ENCODE measurements around the gene CHST8. TPM values are rescaled to one million over a fixed set of nuclear protein-coding genes. Genes with fewer than 3 reads are reported as not detected.

CHST8 gene
- not detected for total RNA-seq (2013)
- polyA plus RNA-seq = not detected
- not detected in 2 replicates for polyA minus RNA-seq
- 0 to 0.60 (median 0) reads per million in 11 experiments for total RNA-seq

GRCh38 chr19:33621811-33622504 is at the start of gene CHST8:
TSS of gene CHST8 (plus strand) at chr19:33621953. CDS start at chr19:33689262, 67,309 bp downstream.
- intact Hi-C loops (cut with micrococcal nuclease) = no loop called here
- H3K36me3 ChIP-seq (replicated peaks in 1 of 2; ENCODE audit: control insufficient read depth in 1 of 2, insufficient read depth in 2 of 2, low read length in 2 of 2) = no peaks in the 10 kb centered on the region
- H3K79me2 ChIP-seq (ENCODE audit: insufficient read depth, low read length) = no peaks in the 10 kb centered on the region
- Mint-ChIP-seq H3K9me3 (peaks cover 2 to 5% (median 3%) of the 10 kb centered on the region in 7 donors), H3K27me3 (ENCODE audit: low read depth in 3 of 3) (peaks cover 55 to 74% (median 58%) of the 10 kb centered on the region in 3 donors), H3K36me3 (no peaks in the 10 kb centered on the region), H3K4me3 (peak within 1 kb of the TSS in 1 of 2 donors; percentile 80), H3K27ac (no peak within 1 kb of the TSS), H3K4me1 (no peaks in the 10 kb centered on the region)
- no peaks in the 10 kb centered on the region for H3K9me3 ChIP-seq (replicated peaks in 1 of 2; ENCODE audit: control insufficient read depth in 1 of 2, insufficient read depth in 1 of 2, low read length in 2 of 2)
- no peaks in the 10 kb centered on the region for H4K20me1 ChIP-seq (ENCODE audit: insufficient read depth, low read length)
- peaks cover 19 to 58% of the 10 kb centered on the region in 2 donors for H3K27me3 ChIP-seq (ENCODE audit: control insufficient read depth in 2 of 2, insufficient read depth in 2 of 2, low read length in 2 of 2)
- no peak within 1 kb of the TSS for H3K4me3 ChIP-seq (replicated peaks in 1 of 3; ENCODE audit: low read depth in 2 of 3, low read length in 3 of 3)
- TF ChIP-seq CTCF (IDR thresholded peaks at IDR 0.05) = no peak
- H2AFZ ChIP-seq (ENCODE audit: insufficient read depth, low read depth, low read length, poor library complexity, severe bottlenecking) = no peak within 1 kb of the TSS
- H3K4me2 ChIP-seq (replicated peaks; ENCODE audit: extremely low read depth, low read length, poor library complexity, severe bottlenecking) = peak within 1 kb of the TSS; percentile 11
- no peaks in the 10 kb centered on the region for H3K4me1 ChIP-seq (ENCODE audit: control insufficient read depth in 1 of 2, insufficient read depth in 2 of 2, low read length in 2 of 2)
- H3K27ac ChIP-seq (ENCODE audit: low read depth in 1 of 2, low read length in 2 of 2) = no peak within 1 kb of the TSS
- H3K9ac ChIP-seq (ENCODE audit: insufficient read depth, low read length, poor library complexity, severe bottlenecking) = no peak within 1 kb of the TSS
- DNase-seq = no peak
- 1% methylated on average over 96 of the region's 96 CpGs for WGBS (ENCODE audit: insufficient coverage)

- Histone ChIP-seq H3K4me3 (replicated peaks in 1 of 3; ENCODE audit: low read depth in 2 of 3, low read length in 3 of 3) (no peak overlapping the region), H3K9ac (ENCODE audit: insufficient read depth, low read length, poor library complexity, severe bottlenecking) (no peak overlapping the region), H2AFZ (ENCODE audit: insufficient read depth, low read depth, low read length, poor library complexity, severe bottlenecking) (no peak overlapping the region), H3K4me1 (ENCODE audit: control insufficient read depth in 1 of 2, insufficient read depth in 2 of 2, low read length in 2 of 2) (no peaks in the 10 kb centered on the region), H4K20me1 (ENCODE audit: insufficient read depth, low read length) (no peaks in the 10 kb centered on the region), H3K36me3 (replicated peaks in 1 of 2; ENCODE audit: control insufficient read depth in 1 of 2, insufficient read depth in 2 of 2, low read length in 2 of 2) (no peaks in the 10 kb centered on the region), H3K9me3 (replicated peaks in 1 of 2; ENCODE audit: control insufficient read depth in 1 of 2, insufficient read depth in 1 of 2, low read length in 2 of 2) (peaks cover 13 to 14% of the 10 kb centered on the region in 2 donors), H3K4me2 (replicated peaks; ENCODE audit: extremely low read depth, low read length, poor library complexity, severe bottlenecking) (no peak overlapping the region), H3K27ac (ENCODE audit: low read depth in 1 of 2, low read length in 2 of 2) (no peak overlapping the region), H3K79me2 (ENCODE audit: insufficient read depth, low read length) (no peaks in the 10 kb centered on the region), H3K27me3 (ENCODE audit: control insufficient read depth in 2 of 2, insufficient read depth in 2 of 2, low read length in 2 of 2) (no peaks in the 10 kb centered on the region)
- H3K27ac Mint-ChIP-seq = no peak overlapping the region
- H3K27me3 Mint-ChIP-seq (ENCODE audit: low read depth in 3 of 3) = peaks cover 11 to 20% (median 12%) of the 10 kb centered on the region in 3 donors
- no peaks in the 10 kb centered on the region for H3K36me3 Mint-ChIP-seq
- intact Hi-C loops (cut with micrococcal nuclease) = no loop called here
- no peak for DNase-seq
- no peak overlapping the region for H3K4me3 Mint-ChIP-seq
- no peaks in the 10 kb centered on the region for H3K4me1 Mint-ChIP-seq
- TF ChIP-seq CTCF (IDR thresholded peaks at IDR 0.05) = no peak
- 70% methylated on average over 2 of the region's 2 CpGs for WGBS (ENCODE audit: insufficient coverage)
- peaks cover 4 to 22% (median 18%) of the 10 kb centered on the region in 7 donors for H3K9me3 Mint-ChIP-seq
Measured at GRCh38 chr19:33572929-33573328, 48.8 kb upstream of the CHST8 start.

Measured in CD14-positive monocyte (primary cell).